ENCODE data around the gene HLA-G.

Gene HLA-G

GRCh38 chr6:29815118-29815750 is 12.4 kb upstream of the HLA-G start:
- no peak for DNase-seq (ENCODE audit: extremely low read depth in 1 of 2, low read depth in 1 of 2)

- no peak for DNase-seq (ENCODE audit: extremely low read depth in 1 of 2, low read depth in 1 of 2)
Observed at GRCh38 chr6:29816030-29816429, 11.6 kb upstream of the HLA-G start.

DNA sequence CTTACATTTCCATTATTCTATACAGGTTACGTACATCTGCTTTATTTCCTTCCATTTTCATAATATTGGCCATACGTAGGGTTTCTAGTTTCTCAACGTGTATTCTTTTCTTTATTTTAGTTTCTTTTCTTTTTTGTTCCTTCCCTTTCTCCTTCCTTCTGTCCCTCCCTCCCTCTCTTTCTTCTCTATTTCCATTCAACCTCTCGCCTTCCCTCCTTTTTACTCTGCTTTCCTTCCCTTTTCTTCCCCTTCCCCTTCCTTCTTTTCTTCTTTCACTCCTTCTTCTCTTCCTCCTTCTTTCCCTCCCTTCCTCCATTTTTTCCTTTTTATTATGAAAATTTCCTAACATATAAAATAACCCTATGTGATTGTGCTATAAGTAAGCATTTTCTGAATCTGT is 8.7 kb upstream of the HLA-G start:
- no peak for DNase-seq (ENCODE audit: extremely low read depth in 1 of 2, low read depth in 1 of 2)

GRCh38 chr6:29824144-29824543 is 3.5 kb upstream of the HLA-G start:
- no peak for DNase-seq (ENCODE audit: extremely low read depth in 1 of 2, low read depth in 1 of 2)

DNA sequence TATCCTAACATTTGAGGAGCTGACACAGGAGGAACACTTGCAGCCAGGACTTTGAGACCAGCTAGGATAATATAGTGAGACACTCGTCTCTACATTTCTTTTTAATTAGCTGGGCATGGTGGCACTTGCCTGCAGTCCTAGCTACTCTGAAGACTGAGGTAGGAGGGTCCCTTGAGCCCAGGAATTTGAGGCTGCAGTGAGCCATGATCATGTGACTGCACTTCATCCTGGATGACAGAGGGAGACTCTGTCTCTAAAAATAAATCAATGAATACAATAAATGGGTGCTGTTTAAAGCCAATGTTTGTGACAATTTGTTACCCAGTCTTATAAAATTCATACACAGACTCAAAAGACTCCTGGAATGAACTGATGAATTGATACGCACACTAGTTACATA is 1.8 kb upstream of the HLA-G start:
- DNase-seq (ENCODE audit: extremely low read depth in 1 of 2, low read depth in 1 of 2), result no peak

DNA sequence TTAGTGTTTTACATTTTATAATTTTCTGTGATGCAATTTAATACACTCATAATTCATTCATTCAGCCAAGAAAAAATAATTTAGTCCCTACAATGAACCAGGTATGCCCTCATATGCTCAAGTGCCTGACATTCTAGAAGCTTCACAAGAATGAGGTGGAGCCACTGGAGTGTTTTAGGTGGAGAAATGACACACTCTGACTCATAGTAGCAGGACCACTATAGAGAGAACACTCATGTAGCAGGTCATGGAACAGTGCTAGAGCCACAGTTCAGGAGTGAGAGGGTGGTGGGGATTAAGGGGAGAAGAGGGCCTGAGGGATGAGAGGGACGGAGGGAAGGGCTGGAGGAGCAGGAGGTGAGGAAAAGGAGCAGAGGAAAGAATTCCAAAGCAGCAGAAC is 1.4 kb upstream of the HLA-G start:
- DNase-seq (ENCODE audit: extremely low read depth in 1 of 2, low read depth in 1 of 2), result no peak

DNA sequence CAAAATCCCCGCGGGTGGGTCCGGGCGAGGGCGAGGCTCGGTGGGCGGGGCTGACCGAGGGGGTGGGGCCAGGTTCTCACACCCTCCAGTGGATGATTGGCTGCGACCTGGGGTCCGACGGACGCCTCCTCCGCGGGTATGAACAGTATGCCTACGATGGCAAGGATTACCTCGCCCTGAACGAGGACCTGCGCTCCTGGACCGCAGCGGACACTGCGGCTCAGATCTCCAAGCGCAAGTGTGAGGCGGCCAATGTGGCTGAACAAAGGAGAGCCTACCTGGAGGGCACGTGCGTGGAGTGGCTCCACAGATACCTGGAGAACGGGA is 809 bp downstream of the HLA-G start:
- no peak for DNase-seq (ENCODE audit: extremely low read depth in 1 of 2, low read depth in 1 of 2)

- DNase-seq (ENCODE audit: extremely low read depth in 1 of 2, low read depth in 1 of 2), result no peak
Observed at GRCh38 chr6:29829766-29830165, 2.1 kb downstream of the HLA-G start.

DNA sequence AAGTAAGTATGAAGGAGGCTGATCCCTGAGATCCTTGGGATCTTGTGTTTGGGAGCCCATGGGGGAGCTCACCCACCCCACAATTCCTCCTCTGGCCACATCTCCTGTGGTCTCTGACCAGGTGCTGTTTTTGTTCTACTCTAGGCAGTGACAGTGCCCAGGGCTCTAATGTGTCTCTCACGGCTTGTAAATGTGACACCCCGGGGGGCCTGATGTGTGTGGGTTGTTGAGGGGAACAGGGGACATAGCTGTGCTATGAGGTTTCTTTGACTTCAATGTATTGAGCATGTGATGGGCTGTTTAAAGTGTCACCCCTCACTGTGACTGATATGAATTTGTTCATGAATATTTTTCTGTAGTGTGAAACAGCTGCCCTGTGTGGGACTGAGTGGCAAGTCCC is 2.8 kb downstream of the HLA-G start:
- DNase-seq (ENCODE audit: extremely low read depth in 1 of 2, low read depth in 1 of 2), result no peak

GRCh38 chr6:29831776-29832175 is 4.2 kb downstream of the HLA-G start:
- no peak for DNase-seq (ENCODE audit: extremely low read depth in 1 of 2, low read depth in 1 of 2)

GRCh38 chr6:29834564-29835436 is 7.2 kb downstream of the HLA-G start:
- DNase-seq (ENCODE audit: extremely low read depth in 1 of 2, low read depth in 1 of 2), result no peak

- no peak for DNase-seq (ENCODE audit: extremely low read depth in 1 of 2, low read depth in 1 of 2)
Observed at GRCh38 chr6:29839917-29840316, 12.3 kb downstream of the HLA-G start.

GRCh38 chr6:29841030-29841429 is 13.4 kb downstream of the HLA-G start:
- DNase-seq (ENCODE audit: extremely low read depth in 1 of 2, low read depth in 1 of 2), result no peak

- no peak for DNase-seq (ENCODE audit: extremely low read depth in 1 of 2, low read depth in 1 of 2)
Observed at GRCh38 chr6:29845405-29846006, 17.9 kb downstream of the HLA-G start.

- DNase-seq (ENCODE audit: extremely low read depth in 1 of 2, low read depth in 1 of 2), result peak; percentile 48 to 82
Observed at GRCh38 chr6:29847871-29848630, 20.4 kb downstream of the HLA-G start.

GRCh38 chr6:29850011-29850553 is 22.5 kb downstream of the HLA-G start:
- DNase-seq (ENCODE audit: extremely low read depth in 1 of 2, low read depth in 1 of 2), result no peak

DNA sequence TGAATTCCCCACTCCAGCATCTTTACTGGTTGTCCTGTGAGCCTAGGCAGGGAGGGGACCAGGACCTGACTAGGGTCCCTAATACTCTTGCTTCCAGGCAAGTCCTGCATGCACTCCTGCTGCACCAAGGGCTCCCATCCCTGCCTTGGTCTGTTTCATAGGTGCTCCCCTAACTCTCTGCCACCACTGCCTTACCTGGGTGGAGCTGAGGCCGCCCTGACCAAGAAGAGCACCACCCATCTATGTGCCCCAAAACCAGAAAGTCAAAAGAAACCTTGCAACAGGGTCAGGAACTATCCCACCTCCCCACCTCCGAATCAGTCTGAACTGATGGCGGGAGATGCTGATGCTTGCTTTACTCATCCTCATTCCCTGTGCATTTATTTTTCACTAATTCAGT is 23.6 kb downstream of the HLA-G start:
- no peak for DNase-seq (ENCODE audit: extremely low read depth in 1 of 2, low read depth in 1 of 2)

DNA sequence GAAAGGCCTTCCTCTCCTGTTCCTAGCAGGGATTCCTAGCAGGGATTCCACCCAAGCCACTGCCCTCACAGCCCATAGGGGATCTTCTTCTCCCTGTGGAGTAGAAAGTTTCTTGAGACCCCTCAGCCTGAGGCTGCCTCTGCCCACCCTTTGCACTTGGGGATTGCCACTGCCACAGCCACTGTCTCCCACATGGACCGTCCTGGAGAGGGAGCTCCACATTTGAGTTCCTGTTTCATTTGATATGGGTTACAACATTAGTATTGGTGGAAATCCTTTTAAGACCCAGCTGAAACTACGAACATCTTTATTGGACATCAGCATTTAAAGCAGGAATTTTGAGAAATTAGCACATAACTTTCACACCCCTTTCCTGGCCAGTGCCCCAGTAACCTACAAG is 25.6 kb downstream of the HLA-G start:
- DNase-seq (ENCODE audit: extremely low read depth in 1 of 2, low read depth in 1 of 2), result no peak

DNA sequence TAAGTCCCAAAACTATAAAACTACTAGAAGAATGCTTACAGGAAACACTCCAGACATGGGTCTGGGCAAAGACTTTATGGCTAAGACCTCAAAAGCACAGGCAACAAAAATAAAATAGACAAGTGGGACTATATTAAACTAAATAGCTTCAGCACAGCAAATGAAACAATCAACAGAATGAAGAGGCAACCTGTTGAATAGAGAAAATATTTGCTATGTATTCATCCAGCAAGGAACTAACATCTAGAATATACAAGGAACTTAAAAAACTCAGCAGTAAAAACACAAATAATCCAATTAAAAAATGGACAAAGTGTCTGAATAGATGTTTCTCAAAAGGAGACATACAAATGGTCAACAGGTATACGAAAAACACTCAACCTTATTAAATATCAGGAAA is 30.4 kb downstream of the HLA-G start:
- DNase-seq (ENCODE audit: extremely low read depth in 1 of 2, low read depth in 1 of 2), result no peak

- DNase-seq (ENCODE audit: extremely low read depth in 1 of 2, low read depth in 1 of 2), result no peak
Observed at GRCh38 chr6:29861521-29862255, 34.1 kb downstream of the HLA-G start.
